DND-41 (cell line): ENCODE data around the gene COL4A1.

ENCODE experiments used
- ATAC-seq: fragments of 200-7000 bp; cut with Tn5 transposase; 3 replicates; pipeline ENCODE4 v1.9.1; 2021; ENCODE audit warnings: low read depth; ENCODE audit not compliant: insufficient read depth
- DNase-seq: peaks from one replicate; pipeline ENCODE4 v3.0.0-alpha.2; 2020
- H2AFZ ChIP-seq: 2 replicates; pipeline ENCODE4 v1.6.0; 2012; ENCODE audit warnings: low read depth, low read length
- H3K27ac ChIP-seq: 2 replicates; pipeline ENCODE4 v1.5.1; 2012; ENCODE audit warnings: low read length, inconsistent platforms
- H3K27me3 ChIP-seq: fragments of 200-600 bp; sonication (generic); 2 replicates; pipeline ENCODE4 v1.6.0; 2012; ENCODE audit warnings: low read length, mild to moderate bottlenecking, inconsistent platforms; ENCODE audit not compliant: insufficient read depth, poor library complexity
- H3K36me3 ChIP-seq: 2 replicates; pipeline ENCODE4 v1.5.1; 2012; ENCODE audit warnings: low read length, inconsistent platforms; ENCODE audit not compliant: insufficient read depth
- H3K4me1 ChIP-seq: 2 replicates; pipeline ENCODE4 v1.5.1; 2012; ENCODE audit warnings: mild to moderate bottlenecking, low read length; ENCODE audit not compliant: insufficient read depth
- H3K4me2 ChIP-seq: 2 replicates; pipeline ENCODE4 v1.6.0; 2012; ENCODE audit warnings: mild to moderate bottlenecking, moderate library complexity, low read length, inconsistent platforms; ENCODE audit not compliant: insufficient read depth
- H3K4me3 ChIP-seq, 2 experiments: fragments of 200-600 bp in 1 of 2; shearing (Covaris generic) in 1 of 2; 2 replicates each; pipeline ENCODE4 v1.5.1; 2012 to 2016; ENCODE audit warnings: inconsistent platforms in 2 of 2, low read length in 2 of 2, mild to moderate bottlenecking in 2 of 2, low read depth in 1 of 2, moderate library complexity in 1 of 2
- H3K79me2 ChIP-seq: 2 replicates; pipeline ENCODE4 v1.6.0; 2012; ENCODE audit warnings: low read length, inconsistent platforms; ENCODE audit not compliant: insufficient read depth
- H3K9ac ChIP-seq: 2 replicates; pipeline ENCODE4 v1.6.0; 2012; ENCODE audit warnings: low read depth, mild to moderate bottlenecking, inconsistent platforms, low read length, moderate library complexity
- H3K9me3 ChIP-seq: 2 replicates; pipeline ENCODE4 v1.5.1; 2012; ENCODE audit warnings: low read length, moderate library complexity, mild to moderate bottlenecking, inconsistent platforms; ENCODE audit not compliant: insufficient read depth, severe bottlenecking
- H4K20me1 ChIP-seq: 2 replicates; pipeline ENCODE4 v1.6.0; 2012; ENCODE audit warnings: low read length; ENCODE audit not compliant: insufficient read depth
- EZH2 ChIP-seq: IDR thresholded peaks from 3 replicates; pipeline ENCODE4 v1.6.1; 2012; ENCODE audit warnings: borderline replicate concordance, low read depth, mild to moderate bottlenecking, moderate library complexity, low read length, inconsistent platforms; ENCODE audit not compliant: severe bottlenecking
- TF ChIP-seq, protein P1 (sequence below): IDR thresholded peaks from 2 replicates; pipeline ENCODE4 v1.5.1; 2012; ENCODE audit warnings: borderline replicate concordance, low read length, moderate library complexity, mild to moderate bottlenecking; ENCODE audit not compliant: poor library complexity, severe bottlenecking; ENCODE audit errors: extremely low read depth

Gene COL4A1

DNA sequence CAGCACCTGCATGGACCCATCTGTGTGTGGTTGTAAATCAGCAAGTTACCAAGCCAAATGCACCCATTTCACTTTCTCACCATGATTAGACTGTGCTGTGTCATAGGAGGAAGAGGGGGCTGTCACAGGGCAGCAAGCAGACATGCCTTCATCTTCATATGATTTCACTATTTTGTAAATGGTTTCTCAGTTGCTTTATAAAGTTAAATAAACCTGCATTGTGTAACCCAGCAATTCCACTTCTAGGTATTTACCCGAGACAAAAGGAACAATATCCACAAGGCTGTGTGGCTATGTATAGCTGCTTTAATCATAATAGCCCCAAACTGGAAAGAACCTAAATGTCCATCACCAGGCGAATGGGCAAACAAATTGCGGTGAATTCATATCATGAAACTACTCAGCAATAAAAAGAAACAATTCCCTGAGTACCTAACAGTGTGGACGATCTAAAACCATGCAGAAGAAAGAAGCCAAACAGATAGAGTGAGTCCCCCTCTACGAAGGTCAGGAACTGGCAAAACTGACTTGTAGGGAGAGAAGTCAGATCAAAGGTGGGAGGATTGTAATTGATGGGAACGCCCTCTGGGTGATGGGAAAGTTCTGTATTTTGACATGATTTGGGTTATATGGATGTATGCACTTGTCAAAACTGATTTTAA, 185.4 kb downstream of the COL4A1 start:
- DNase-seq (no peak), ATAC-seq (no peak)
- TF ChIP-seq, protein P1, sequence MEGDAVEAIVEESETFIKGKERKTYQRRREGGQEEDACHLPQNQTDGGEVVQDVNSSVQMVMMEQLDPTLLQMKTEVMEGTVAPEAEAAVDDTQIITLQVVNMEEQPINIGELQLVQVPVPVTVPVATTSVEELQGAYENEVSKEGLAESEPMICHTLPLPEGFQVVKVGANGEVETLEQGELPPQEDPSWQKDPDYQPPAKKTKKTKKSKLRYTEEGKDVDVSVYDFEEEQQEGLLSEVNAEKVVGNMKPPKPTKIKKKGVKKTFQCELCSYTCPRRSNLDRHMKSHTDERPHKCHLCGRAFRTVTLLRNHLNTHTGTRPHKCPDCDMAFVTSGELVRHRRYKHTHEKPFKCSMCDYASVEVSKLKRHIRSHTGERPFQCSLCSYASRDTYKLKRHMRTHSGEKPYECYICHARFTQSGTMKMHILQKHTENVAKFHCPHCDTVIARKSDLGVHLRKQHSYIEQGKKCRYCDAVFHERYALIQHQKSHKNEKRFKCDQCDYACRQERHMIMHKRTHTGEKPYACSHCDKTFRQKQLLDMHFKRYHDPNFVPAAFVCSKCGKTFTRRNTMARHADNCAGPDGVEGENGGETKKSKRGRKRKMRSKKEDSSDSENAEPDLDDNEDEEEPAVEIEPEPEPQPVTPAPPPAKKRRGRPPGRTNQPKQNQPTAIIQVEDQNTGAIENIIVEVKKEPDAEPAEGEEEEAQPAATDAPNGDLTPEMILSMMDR, result no peak
- no peak for TF ChIP-seq EZH2
- Histone ChIP-seq H3K27ac (no peak overlapping the region), H2AFZ (no peak overlapping the region), H4K20me1 (no peaks in the 10 kb centered on the region), H3K9me3 (no peaks in the 10 kb centered on the region), H3K27me3 (peaks cover 16% of the 10 kb centered on the region), H3K79me2 (no peaks in the 10 kb centered on the region), H3K4me3 (no peak overlapping the region), H3K36me3 (no peaks in the 10 kb centered on the region), H3K4me1 (no peaks in the 10 kb centered on the region), H3K4me2 (no peak overlapping the region), H3K9ac (no peak overlapping the region)

DNA sequence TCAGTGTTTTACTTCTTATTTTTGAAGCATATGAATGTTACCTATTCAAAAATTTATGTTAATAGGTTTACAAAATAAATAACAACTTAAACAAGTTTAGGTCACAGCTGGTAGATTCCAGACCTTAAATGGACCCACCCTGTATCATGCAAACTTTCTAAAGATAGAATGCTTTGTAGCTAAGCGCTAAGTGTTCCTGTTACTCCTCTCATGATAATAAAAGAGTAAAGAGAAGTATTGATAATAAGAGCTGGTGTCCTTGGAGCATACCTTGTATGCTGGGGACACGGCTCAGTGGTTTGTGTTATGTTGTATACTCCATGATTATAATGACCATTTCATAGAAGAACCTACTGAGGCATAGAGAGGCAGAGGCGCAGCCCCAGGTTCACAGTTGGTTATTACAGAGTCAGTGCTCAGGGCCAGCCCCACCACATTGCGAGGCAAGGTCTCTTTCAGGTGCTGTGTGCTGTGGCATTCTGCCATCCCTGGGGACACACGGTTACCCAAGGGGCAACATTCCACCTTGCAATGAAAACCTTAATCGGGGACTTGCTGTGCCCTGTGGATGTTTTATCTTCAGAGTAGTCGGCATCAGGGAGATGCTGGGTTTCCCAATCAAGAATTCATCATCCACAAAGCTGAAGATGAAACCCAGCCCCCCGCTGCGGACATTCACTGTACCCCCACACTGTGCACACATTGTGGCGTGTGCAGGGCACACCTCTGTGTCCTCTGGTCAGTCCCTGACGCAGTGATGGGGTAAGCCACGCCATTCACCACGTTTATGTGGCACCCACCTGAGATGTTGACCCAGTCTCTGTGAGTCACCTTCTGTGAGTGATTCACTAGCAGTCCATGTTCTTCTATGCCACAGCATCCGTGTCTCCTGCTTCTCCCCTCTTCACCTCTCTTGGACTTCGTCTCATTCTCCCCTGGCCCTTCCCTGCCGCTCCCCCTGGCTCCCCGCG, 186.7 kb downstream of the COL4A1 start:
- H4K20me1 ChIP-seq, result no peaks in the 10 kb centered on the region
- H3K27me3 ChIP-seq, result peaks cover 16% of the 10 kb centered on the region
- no peak overlapping the region for H3K9ac ChIP-seq
- no peak for ATAC-seq
- no peaks in the 10 kb centered on the region for H3K9me3 ChIP-seq
- H3K4me1 ChIP-seq, result no peaks in the 10 kb centered on the region
- H2AFZ ChIP-seq, result no peak overlapping the region
- TF ChIP-seq, protein P1, result no peak
- no peak for TF ChIP-seq EZH2
- H3K79me2 ChIP-seq, result no peaks in the 10 kb centered on the region
- DNase-seq, result no peak
- no peak overlapping the region for H3K4me3 ChIP-seq
- no peak overlapping the region for H3K27ac ChIP-seq
- H3K4me2 ChIP-seq, result no peak overlapping the region
- no peaks in the 10 kb centered on the region for H3K36me3 ChIP-seq

DNA sequence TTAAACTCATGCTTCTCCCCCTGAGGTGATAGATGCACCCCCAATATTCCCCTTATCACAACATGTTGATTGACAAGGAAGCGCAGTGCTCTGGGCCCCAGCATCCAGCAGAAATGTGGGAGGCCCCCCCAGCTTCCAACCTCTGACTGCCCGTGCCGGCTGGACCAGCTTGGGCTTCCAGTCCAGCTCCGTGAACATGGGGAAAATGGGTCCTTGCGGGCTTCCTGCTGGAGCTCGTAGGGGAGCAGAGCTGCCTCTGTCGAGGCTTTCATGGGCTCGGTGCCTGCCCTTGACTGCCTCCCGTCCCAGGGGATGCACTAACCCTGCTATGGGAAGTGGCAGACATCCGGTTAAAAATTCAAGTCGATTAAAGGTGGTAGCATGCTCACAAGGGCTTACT, 188.9 kb downstream of the COL4A1 start:
- ATAC-seq (no peak), DNase-seq (no peak)
- Histone ChIP-seq H3K27ac (no peak overlapping the region), H3K9ac (no peak overlapping the region), H3K79me2 (no peaks in the 10 kb centered on the region), H3K4me2 (no peak overlapping the region), H4K20me1 (no peaks in the 10 kb centered on the region), H3K27me3 (peaks cover 7% of the 10 kb centered on the region), H3K4me1 (peaks cover 2% of the 10 kb centered on the region), H3K9me3 (no peaks in the 10 kb centered on the region), H2AFZ (no peak overlapping the region), H3K36me3 (no peaks in the 10 kb centered on the region), H3K4me3 (no peak overlapping the region)
- TF ChIP-seq, protein P1, result no peak
- no peak for TF ChIP-seq EZH2
